GM18951 (cell line): ENCODE data around the gene TRIO.

ENCODE experiments used
- POLR2A ChIP-seq: IDR thresholded peaks from 4 replicates; pipeline ENCODE4 v1.6.1; 2011; ENCODE audit warnings: mild to moderate bottlenecking; ENCODE audit not compliant: insufficient read length, insufficient read depth; ENCODE audit errors: extremely low read depth
- in situ Hi-C: fragments of 300-500 bp; cut with MboI; formaldehyde crosslinking; loops from one replicate; pipeline ENCODE4 v1.12.0; 2022; ENCODE audit warnings: low sequenced_read_pairs, mixed read lengths, inconsistent platforms; ENCODE audit not compliant: unreplicated experiment

Gene TRIO

DNA sequence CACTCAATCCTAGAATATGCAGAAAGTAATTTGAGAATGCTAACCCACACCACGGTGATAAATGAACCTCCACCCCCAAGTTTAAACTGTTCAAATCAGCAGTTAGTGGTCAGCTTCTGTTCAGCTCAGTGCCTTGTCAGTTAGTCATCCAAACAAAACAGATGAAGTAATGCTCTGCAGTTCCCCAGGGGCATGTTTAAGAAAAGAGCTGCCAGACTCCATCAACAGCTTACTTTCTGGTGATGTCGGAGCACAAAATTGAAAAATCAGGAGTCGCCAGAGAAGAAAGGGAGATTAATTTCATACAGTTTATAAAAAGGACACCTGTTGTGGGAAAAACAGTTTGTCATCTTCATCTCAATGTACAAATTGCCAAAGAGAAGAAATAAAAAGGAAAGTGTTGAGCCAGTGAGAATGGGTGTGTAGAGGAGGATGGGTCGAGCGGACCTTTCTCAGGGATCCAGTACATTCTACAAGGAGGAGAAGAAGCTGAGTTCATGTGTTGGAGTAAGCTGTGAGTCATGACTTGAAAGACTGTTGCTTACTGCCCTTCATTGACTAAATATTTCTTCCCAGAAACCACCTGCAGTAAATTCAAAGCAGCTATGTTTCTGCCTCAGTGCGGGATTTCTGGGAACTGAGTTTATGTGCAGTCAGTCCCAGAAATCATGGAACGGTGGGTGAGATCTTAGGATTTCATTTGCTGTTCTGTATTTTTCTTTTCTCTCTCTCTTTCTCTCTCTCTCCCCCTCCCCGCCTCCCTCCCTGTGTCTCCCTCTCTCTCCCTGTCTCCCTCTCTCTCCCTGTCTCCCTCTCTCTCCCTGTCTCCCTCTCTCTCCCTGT is 13.7 kb downstream of the TRIO start:
- no peak for TF ChIP-seq POLR2A
- in situ Hi-C loops, result loop anchor here (25.0 kb wide), 1 partner anchor 505 kb away; the partner anchor contains the start of gene OTULIN

DNA sequence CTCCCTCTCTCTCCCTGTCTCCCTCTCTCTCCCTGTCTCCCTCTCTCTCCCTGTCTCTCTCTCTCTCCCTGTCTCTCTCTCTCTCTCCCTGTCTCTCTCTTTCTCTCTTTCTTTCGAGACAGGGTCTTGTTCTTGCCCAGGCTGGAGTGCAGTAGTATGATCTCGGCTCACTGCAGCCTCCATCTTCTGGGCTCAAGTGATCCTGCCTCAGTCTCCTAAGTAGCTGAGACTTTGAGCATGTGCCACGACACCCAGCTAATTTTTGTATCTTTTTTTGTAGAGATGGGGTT is 14.3 kb downstream of the TRIO start:
- in situ Hi-C loops, result loop anchor here (25.0 kb wide), 1 partner anchor 505 kb away; the partner anchor contains the start of gene OTULIN
- TF ChIP-seq POLR2A, result no peak

DNA sequence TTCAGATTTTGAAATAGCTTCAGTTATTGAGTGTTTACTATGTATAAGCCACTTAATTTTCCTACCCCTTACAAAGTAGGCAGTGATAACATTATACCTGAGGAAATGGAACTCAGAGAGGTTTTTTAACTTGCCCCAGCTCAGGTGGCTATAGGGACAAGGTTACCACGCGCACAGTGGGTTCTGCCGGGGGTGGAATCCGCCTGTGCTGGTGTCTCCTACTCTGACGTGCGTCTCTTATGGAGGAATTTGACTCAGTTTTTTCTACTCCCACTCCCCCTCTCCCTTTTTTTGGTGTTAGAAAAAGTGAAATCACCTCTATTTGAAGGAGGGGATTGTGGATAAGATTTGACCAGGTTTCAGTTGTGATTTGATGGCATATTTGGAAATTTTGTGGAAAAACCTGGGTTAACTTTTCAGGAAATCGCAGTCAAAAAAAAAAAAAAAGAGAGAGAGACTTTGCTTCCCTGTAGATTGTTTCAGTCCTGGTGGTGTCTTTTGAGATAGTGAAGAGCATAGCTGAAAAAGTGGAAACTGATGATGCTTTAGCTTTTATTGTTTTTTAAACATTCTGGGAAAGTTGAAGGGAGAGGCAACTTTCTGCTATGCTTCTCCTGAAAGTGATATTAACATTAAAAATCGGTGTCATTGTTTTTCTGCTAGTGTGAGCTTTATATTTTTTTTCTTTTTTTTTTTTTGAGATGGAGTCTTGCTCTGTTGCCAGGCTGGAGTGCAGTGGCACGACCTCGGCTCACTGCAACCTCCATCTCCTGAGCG is 15.9 kb downstream of the TRIO start:
- in situ Hi-C loops, result loop anchor here (25.0 kb wide), 1 partner anchor 503 kb away; the partner anchor contains the start of gene OTULIN
- no peak for TF ChIP-seq POLR2A

DNA sequence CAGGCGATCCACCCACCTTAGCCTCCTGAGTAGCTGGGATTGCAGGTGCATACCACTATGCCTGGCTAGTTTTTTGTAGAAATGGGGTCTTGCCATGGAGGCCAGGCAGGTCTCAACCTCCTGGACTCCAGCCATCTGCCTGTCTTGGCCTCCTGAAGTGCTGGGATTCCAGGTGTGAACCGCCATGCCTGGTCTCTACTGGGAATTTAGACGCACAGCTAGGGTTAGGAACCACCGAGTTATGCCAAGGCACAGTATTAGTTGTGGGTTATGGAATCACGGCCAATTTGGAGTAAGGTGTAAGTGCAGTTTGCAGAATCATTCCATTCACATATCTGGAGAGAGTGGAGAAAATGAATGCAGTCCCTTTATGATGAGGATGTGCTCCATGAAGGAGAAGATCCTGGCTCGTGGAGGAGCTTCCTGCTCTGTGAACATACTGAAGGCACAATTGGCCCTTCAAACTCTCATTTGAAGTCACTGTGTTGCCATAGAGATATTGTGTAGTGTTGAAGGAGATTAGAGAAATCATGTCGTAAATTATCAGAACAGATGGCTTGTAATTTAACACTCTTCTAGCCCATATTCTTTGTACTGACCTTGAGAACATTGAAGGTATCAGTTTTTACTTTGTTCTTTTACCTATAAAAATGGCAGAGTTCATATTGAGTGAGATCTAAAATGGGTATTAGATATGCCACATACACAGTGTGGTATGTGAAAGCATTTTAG is 18.8 kb downstream of the TRIO start:
- in situ Hi-C loops, result loop anchor here (25.0 kb wide), 1 partner anchor 500 kb away; the partner anchor contains the start of gene OTULIN
- no peak for TF ChIP-seq POLR2A

DNA sequence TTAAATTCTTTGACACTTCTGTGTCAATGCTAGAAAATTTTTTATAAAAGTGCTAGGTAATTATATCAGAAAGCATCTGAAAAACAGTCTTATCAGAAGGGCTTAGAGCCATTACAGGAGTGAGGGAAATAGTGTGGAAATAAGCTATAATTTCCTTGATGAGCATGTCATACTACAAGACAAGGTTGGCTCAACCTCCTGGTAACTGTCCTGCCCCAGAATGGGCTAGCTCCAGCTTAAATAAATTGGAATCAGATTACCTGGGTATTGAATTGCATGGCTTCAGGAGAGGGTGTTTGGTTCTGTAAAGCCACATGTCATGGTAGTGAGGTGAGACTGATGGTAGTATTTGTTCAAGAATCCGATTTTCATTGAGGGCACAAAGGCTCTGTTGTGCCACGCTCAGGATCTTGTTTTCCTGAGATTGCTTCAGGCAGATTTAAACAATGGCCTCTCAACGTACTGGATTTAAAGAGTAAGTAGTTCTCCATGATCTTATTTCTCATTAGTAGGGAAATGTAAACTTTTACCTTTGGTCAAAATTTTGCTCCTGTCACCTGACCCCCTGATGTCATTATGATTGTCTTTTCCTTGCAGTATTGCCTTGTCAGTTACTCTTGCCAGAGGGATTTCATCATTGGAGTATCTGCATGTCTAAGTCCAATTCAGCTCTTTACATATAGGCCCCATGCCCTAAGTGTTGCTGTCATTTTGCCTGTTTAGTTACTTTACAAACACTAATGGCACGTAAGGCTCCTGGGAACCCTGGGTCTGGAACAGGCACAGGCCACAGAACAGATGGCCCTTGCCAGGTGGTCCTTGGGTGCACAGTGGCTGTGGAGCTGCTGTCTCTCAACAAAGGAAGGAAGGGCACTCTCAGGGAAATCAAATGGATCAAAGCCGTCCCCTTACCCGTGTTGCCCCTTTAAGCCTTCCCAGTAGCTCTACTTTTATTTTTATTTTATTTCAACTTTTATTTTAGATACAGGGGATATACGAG is 21.3 kb downstream of the TRIO start:
- in situ Hi-C loops, result loop anchor here (25.0 kb wide), 1 partner anchor 498 kb away; the partner anchor contains the start of gene OTULIN
- no peak for TF ChIP-seq POLR2A

DNA sequence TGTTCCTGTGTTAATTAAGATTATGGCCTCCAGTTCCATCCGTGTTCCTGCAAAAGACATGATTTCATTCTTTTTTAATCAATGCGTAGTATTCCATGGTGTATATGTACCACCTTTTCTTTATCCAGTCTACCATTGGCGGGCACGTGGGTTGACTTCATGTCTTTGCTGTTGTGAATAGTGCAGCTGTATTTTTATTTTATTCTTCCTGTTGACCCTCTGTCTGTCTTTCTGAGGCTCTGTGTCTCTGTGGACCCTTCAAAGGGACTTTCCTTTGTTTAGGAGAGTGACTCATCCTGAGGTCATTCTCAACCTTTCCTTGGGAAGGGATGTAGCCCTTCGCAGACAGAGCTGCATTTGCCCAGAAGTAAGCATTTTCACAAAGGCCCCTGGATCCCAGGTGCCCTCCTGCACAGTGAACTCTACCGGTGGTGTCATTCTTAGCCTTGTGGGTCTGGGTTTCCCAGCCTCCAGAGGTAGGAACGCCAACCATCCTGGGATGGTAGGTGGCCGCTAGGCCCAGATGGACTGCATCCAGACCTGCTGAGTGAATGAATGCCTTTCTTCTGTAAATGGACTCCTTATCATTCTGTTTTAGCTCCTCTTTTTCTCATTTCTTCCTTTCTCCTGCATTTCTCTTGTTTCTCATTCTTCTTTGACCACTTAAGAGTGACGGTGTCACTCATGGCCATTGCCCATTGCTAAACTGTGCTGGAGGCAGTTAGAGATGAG is 22.4 kb downstream of the TRIO start:
- in situ Hi-C loops, result loop anchor here (25.0 kb wide), 1 partner anchor 497 kb away; the partner anchor contains the start of gene OTULIN
- TF ChIP-seq POLR2A, result no peak

DNA sequence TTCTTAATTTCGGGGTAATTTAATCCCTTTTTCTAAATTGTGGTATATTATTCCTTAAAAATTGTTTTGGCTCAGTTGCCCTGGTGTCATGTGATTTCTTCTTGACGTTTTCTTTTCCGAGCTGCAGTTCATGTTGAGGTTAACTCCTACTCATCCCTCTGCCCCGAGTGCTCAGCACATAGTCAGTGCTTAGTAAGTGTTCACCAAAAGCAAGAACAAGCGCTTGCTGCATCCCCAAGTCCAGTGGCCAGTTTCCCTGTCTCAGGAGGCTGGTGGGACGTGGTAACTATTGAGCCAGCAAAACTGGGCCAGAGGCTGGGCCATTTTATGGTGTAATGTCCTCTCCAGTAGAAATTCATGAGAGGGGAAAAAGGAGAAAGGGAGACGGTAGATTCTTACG is 23.3 kb downstream of the TRIO start:
- TF ChIP-seq POLR2A, result no peak
- in situ Hi-C loops, result loop anchor here (25.0 kb wide), 1 partner anchor 496 kb away; the partner anchor contains the start of gene OTULIN

DNA sequence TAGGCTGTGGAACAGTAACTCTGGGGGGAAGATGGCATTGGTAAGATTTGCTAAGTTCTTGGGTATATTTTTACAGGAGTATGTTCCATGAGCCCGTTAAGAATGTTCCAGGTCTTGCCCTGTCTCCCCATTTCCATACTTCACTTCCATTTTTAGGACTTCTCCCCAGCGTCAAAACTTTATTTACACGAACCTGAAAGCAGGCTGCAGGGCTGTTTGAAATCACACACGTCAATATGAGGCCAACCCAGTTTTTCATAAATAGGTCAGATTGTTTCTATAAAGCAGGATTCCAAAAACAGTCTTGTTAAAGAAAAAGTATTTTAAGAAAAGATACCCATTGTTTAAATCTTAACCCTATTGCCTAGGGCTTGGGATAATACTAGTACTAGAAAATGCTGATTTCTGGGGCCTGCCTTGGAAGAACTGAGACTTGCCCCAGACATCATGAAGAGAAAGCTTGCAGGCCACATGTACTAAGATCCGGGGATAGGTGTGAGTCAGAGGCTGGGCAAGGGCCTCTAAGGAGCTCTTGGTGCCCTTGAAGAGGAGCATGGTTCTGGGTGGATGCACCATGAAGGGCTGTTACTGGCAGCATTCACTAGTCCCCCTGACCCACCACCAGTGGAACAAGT is 24.2 kb downstream of the TRIO start:
- TF ChIP-seq POLR2A, result no peak
- in situ Hi-C loops, result loop anchor here (25.0 kb wide), 1 partner anchor 495 kb away; the partner anchor contains the start of gene OTULIN

DNA sequence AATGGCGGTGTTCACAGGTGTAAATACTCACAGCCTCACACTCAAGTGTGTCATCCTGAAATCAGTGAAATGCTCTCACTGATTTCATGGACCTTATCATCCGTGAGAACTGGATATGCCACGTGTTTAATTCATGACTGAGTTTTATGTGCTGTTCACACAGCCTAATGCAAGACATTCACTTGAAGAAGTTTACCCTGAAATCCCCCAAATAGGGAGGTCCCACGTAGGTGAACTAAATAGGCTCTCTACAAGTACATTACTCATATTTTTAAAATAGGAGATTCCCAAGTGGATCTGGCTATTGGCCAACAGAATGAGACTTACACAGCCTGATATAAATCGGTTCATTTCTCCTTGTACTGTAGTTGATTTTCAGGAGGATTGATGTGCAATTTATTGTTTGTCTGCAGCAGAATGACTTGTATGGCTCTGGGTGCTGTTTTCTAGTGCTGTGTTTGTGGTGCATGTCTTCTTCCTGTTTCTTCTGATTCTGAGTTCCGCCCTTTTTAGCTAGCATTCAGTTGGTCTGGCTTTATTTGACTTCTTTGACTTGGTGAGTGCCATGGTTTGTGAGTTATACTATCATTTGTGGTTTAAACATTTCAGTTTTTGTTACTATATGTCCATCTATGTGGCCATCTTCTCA is 25.1 kb downstream of the TRIO start:
- in situ Hi-C loops, result loop anchor here (25.0 kb wide), 1 partner anchor 494 kb away; the partner anchor contains the start of gene OTULIN
- TF ChIP-seq POLR2A, result no peak

DNA sequence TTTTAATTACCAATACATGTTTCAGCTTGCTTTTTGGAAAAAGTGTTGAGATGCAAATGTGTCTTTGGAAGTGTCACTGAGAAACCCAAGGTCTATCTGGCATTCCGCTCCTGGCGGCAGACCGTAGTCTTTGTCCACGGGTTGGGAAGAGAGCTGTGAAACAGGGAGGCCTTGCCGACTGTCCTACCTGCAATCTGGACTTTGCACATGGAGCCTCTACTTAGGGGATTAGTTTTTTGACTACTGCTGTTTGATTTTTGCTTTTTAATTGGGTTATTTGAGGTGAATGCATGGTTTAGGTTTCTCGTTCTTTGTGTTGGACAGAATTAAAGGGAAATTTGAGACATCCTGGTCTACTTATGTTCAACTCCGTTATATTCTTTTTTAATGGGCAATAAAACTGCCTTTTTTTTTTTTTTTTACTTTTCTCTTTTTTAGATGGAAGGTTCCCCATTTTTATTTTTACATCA is 25.7 kb downstream of the TRIO start:
- in situ Hi-C loops, result loop anchor here (25.0 kb wide), 1 partner anchor 493 kb away; the partner anchor contains the start of gene OTULIN
- no peak for TF ChIP-seq POLR2A
